K562 (cell line): Measurements from ENCODE around the gene ZNF285. TPM values are rescaled to one million over a fixed set of nuclear protein-coding genes. Genes with fewer than 3 reads are reported as not detected.

Experiments used
- ATF1 ChIP-seq, 2 experiments: fragments of 450-650 bp in 1 of 2; IDR thresholded peaks; 2 replicates each; pipeline ENCODE4 v1.6.1; 2016; ENCODE audit warnings: missing compliant biosample characterization in 1 of 2, missing genetic modification characterization in 1 of 2
- SAFB ChIP-seq: fragments of 200-400 bp; formaldehyde crosslinking; IDR thresholded peaks from 2 replicates; pipeline ENCODE4 v1.6.1; 2017; ENCODE audit warnings: low read depth, low read length, borderline replicate concordance
- ZBED1 ChIP-seq: IDR thresholded peaks from 2 replicates; pipeline ENCODE4 v1.6.1; 2014
- polyA plus RNA-seq, 8 experiments: library from polyadenylated mRNA; depleted of rRNA in 4 of 8; stranded (reverse) in 5 of 8; unstranded in 3 of 8; fragments of >200 nt; fragmentation: Nextera tagmentation in 2 of 8; fragmentation: Illumina TruSeq in 1 of 8; extraction: Ambion mirVana in 2 of 8; extraction: Trizol in 1 of 8; gene quantifications; 2 replicates each; pipeline versions ENCODE4 v1.2.1 to v1.2.3, GENCODE V29; 2011 to 2014; ENCODE audit warnings: inconsistent platforms in 1 of 8, missing spikeins in 1 of 8
- total RNA-seq, 7 experiments: library from RNA; depleted of rRNA in 6 of 7; stranded (reverse); fragments of >200 nt in 6 of 7; fragmentation: Illumina TruSeq in 2 of 7; extraction: Trizol in 2 of 7; gene quantifications; 2 replicates each; pipeline versions ENCODE4 v1.2.1 to v1.2.3, GENCODE V29; 2011 to 2021; ENCODE audit warnings: low replicate concordance in 1 of 7
- TF ChIP-seq, protein P1 (sequence below): fragments of 250-450 bp; sonication (Bioruptor Pico); IDR thresholded peaks from 2 replicates; pipeline ENCODE4 v1.5.0; 2020; ENCODE audit warnings: mild to moderate bottlenecking, borderline replicate concordance
- TF ChIP-seq, protein P2 (sequence below): fragments of 250-450 bp; sonication (Bioruptor Pico); IDR thresholded peaks from 2 replicates; pipeline ENCODE4 v1.5.0; 2021; ENCODE audit warnings: mild to moderate bottlenecking, moderate library complexity

ZNF285 gene
- total and polyA plus RNA-seq, 9 of the 15 experiments (the other 6 are each of a cell fraction or from before 2014, with no cell fraction given) = 0.14 to 1.1 (median 0.50) TPM

DNA sequence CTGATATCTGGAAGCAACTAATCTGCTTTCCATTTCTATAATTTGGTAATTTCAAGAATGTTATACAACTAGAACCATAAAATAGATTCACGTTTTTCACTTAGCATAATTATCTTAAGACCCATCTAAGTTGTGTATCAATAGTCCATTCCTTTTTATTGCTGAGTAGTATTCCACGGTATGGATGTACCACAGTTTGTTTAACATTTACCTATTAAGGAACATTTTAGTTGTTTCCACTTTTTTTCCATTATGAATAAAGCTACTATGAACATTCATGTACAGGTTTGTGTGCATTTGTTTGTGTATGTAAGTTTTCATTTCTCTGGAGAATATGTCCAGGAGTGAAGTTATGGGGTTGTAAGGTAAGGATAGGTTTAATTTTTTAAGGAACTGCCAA is 26.6 kb downstream of the ZNF285 start (continued):
- TF ChIP-seq, protein P1, sequence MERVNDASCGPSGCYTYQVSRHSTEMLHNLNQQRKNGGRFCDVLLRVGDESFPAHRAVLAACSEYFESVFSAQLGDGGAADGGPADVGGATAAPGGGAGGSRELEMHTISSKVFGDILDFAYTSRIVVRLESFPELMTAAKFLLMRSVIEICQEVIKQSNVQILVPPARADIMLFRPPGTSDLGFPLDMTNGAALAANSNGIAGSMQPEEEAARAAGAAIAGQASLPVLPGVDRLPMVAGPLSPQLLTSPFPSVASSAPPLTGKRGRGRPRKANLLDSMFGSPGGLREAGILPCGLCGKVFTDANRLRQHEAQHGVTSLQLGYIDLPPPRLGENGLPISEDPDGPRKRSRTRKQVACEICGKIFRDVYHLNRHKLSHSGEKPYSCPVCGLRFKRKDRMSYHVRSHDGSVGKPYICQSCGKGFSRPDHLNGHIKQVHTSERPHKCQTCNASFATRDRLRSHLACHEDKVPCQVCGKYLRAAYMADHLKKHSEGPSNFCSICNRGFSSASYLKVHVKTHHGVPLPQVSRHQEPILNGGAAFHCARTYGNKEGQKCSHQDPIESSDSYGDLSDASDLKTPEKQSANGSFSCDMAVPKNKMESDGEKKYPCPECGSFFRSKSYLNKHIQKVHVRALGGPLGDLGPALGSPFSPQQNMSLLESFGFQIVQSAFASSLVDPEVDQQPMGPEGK (CRISPR knock-in tag) = no peak
- TF ChIP-seq ATF1 (CRISPR knock-in tag; IDR thresholded peaks at IDR 0.05) = no peak
- TF ChIP-seq ATF1 (tag; IDR thresholded peaks at IDR 0.05) = no peak
- TF ChIP-seq ZBED1 = no peak
- no peak for TF ChIP-seq SAFB
- TF ChIP-seq, protein P2, sequence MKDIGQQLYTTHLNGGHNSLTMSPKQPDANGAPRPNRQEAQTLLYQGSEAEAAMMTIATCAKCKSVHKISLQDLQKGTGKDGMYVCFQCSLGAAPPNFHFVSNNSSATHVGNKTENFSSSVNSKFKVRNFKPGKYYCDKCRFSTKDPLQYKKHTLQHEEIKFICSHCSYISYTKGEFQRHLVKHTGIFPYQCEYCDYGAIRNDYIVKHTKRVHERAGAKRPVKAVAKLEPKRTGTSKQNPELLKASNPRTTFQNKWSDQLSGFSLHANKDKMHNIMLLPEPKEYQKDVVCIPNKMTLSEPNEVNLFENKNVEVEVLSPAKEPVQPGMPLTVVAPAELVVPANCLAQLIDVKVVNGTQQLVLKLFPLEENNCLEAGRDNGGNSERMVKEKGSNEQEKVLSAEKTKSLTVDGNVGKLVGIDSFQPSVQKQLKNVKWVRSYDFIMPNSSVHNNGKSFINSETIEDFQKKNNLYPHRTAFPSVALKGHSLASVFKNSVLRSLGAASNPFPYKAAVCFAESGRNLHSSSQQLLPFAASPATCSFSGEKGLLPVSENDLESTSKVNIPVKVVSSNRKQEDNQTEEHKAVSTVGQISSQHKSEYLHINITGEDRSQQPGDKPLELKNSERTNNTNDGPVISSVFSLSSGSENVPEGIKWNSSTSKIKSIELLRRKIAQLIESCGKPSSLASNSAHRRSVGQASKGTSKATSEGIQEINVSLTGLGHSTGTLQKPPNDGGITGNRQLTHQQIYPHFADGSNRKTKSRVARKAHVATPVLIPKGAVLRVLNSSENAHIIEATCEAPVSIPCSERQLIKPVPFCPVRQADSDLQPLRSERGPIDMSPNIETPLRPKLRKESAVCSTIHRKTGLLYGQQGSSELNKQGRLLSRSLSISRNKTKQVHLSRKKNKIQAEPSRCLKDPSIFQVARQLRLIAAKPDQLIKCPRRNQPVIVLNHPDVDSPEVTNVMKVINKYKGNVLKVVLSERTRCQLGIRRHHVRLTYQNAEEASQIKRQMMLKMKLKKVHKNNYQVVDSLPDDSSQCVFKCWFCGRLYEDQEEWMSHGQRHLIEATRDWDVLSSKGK (CRISPR knock-in tag) = no peak
